IPS-NIHi7 (cell line): ENCODE results near the gene COX7A1.
"Not testable (repeated sequence)": the region's sequence is repeated elsewhere in the genome, so short reads cannot be mapped to it uniquely, and the experiment has no call there.

Source experiments
- DNase-seq: peaks from one replicate; pipeline ENCODE4 v3.0.0; 2012; ENCODE audit warnings: mixed read lengths; ENCODE audit errors: extremely low spot score

COX7A1 gene

GRCh38 chr19:36152352-36153091 is at the start of gene COX7A1:
Gene COX7A1 (minus strand): TSS chr19:36152447. CDS start chr19:36152407, 40 bp downstream.
- no peak for DNase-seq

GRCh38 chr19:36201684-36202083 is 49.4 kb upstream of the COX7A1 start:
- DNase-seq = no peak

GRCh38 chr19:36198119-36198518 is 45.9 kb upstream of the COX7A1 start:
- no peak for DNase-seq

- DNase-seq = no peak
These were observed 44.0 kb upstream of the COX7A1 start for GRCh38 chr19:36196249-36196648.

- DNase-seq = not testable (repeated sequence)
These were observed 34.5 kb upstream of the COX7A1 start for GRCh38 chr19:36186722-36187121.

- no peak for DNase-seq
These were observed 31.0 kb upstream of the COX7A1 start for GRCh38 chr19:36183245-36183628.

GRCh38 chr19:36182612-36183244 is 30.5 kb upstream of the COX7A1 start:
- DNase-seq = no peak

GRCh38 chr19:36179077-36179476 is 26.8 kb upstream of the COX7A1 start:
- DNase-seq = not testable (repeated sequence)

GRCh38 chr19:36173846-36174245 is 21.6 kb upstream of the COX7A1 start:
- not testable (repeated sequence) for DNase-seq

- DNase-seq = no peak
These were observed 20.6 kb upstream of the COX7A1 start for GRCh38 chr19:36172852-36173251.

GRCh38 chr19:36169084-36169760 is 17.0 kb upstream of the COX7A1 start:
- DNase-seq = no peak

GRCh38 chr19:36163813-36164212 is 11.6 kb upstream of the COX7A1 start:
- no peak for DNase-seq

- no peak for DNase-seq
These were observed 8.8 kb upstream of the COX7A1 start for GRCh38 chr19:36160821-36161596.

- no peak for DNase-seq
These were observed 879 bp upstream of the COX7A1 start for GRCh38 chr19:36153126-36153525.

GRCh38 chr19:36152019-36152351 is 262 bp downstream of the COX7A1 start:
- DNase-seq = no peak

GRCh38 chr19:36151144-36152018 is 866 bp downstream of the COX7A1 start:
- DNase-seq = peak; percentile 64

GRCh38 chr19:36150586-36150985 is 1.7 kb downstream of the COX7A1 start:
- no peak for DNase-seq

- DNase-seq = no peak
These were observed 2.4 kb downstream of the COX7A1 start for GRCh38 chr19:36149673-36150406.

GRCh38 chr19:36144624-36145023 is 7.6 kb downstream of the COX7A1 start:
- no peak for DNase-seq

GRCh38 chr19:36142496-36142895 is 9.8 kb downstream of the COX7A1 start:
- no peak for DNase-seq
